ENCODE measurements around the gene ECHS1.
"Not testable (repeated sequence)": the region's sequence is repeated elsewhere in the genome, so short reads cannot be mapped to it uniquely, and the experiment has no call there.

Gene ECHS1

GRCh38 chr10:133388973-133389818 lies 16.0 kb upstream of the ECHS1 start:
- H3K4me1 ChIP-seq (ENCODE audit: control insufficient read depth in 2 of 2, insufficient read depth in 2 of 2, low read length in 2 of 2), result peaks cover 2 to 7% of the 10 kb centered on the region in 2 donors
- no peaks in the 10 kb centered on the region for H3K27me3 ChIP-seq (ENCODE audit: control insufficient read depth in 2 of 2, insufficient read depth in 2 of 2, low read length in 2 of 2)
- H3K27ac ChIP-seq (ENCODE audit: low read depth in 2 of 2, low read length in 2 of 2), result peak overlapping the region; percentile 51 to 69
- H3K36me3 ChIP-seq (ENCODE audit: control insufficient read depth in 2 of 2, insufficient read depth in 2 of 2, low read length in 2 of 2), result peaks cover 3 to 5% of the 10 kb centered on the region in 2 donors
- H3K4me3 ChIP-seq (ENCODE audit: low read length in 2 of 2), result peak overlapping the region; percentile 23 to 65
- peak overlapping the region; percentile 41 to 60 for H3K9ac ChIP-seq (ENCODE audit: low read depth in 1 of 2, low read length in 2 of 2)
- no peaks in the 10 kb centered on the region for H3K9me3 ChIP-seq (ENCODE audit: control insufficient read depth in 2 of 2, low read length in 2 of 2)

GRCh38 chr10:133388236-133388972 lies 15.2 kb upstream of the ECHS1 start:
- Histone ChIP-seq H3K4me3 (ENCODE audit: low read length in 2 of 2) (peak overlapping the region in 1 of 2 donors; percentile 65), H3K9me3 (ENCODE audit: control insufficient read depth in 2 of 2, low read length in 2 of 2) (no peaks in the 10 kb centered on the region), H3K27me3 (ENCODE audit: control insufficient read depth in 2 of 2, insufficient read depth in 2 of 2, low read length in 2 of 2) (no peaks in the 10 kb centered on the region), H3K27ac (ENCODE audit: low read depth in 2 of 2, low read length in 2 of 2) (peak overlapping the region; percentile 42 to 69), H3K36me3 (ENCODE audit: control insufficient read depth in 2 of 2, insufficient read depth in 2 of 2, low read length in 2 of 2) (peaks cover 3 to 8% of the 10 kb centered on the region in 2 donors), H3K9ac (ENCODE audit: low read depth in 1 of 2, low read length in 2 of 2) (peak overlapping the region in 1 of 2 donors; percentile 12), H3K4me1 (ENCODE audit: control insufficient read depth in 2 of 2, insufficient read depth in 2 of 2, low read length in 2 of 2) (peaks cover under 1 to 7% of the 10 kb centered on the region in 2 donors)

GRCh38 chr10:133386951-133387350 lies 13.8 kb upstream of the ECHS1 start:
- H3K9ac ChIP-seq (ENCODE audit: low read depth in 1 of 2, low read length in 2 of 2); H3K27me3 ChIP-seq (ENCODE audit: control insufficient read depth in 2 of 2, insufficient read depth in 2 of 2, low read length in 2 of 2); H3K4me1 ChIP-seq (ENCODE audit: control insufficient read depth in 2 of 2, insufficient read depth in 2 of 2, low read length in 2 of 2); H3K4me3 ChIP-seq (ENCODE audit: low read length in 2 of 2); H3K27ac ChIP-seq (ENCODE audit: low read depth in 2 of 2, low read length in 2 of 2); H3K9me3 ChIP-seq (ENCODE audit: control insufficient read depth in 2 of 2, low read length in 2 of 2): not testable (repeated sequence)
- peaks cover 3 to 11% of the 10 kb centered on the region in 2 donors for H3K36me3 ChIP-seq (ENCODE audit: control insufficient read depth in 2 of 2, insufficient read depth in 2 of 2, low read length in 2 of 2)

- no peaks in the 10 kb centered on the region for H3K27me3 ChIP-seq (ENCODE audit: control insufficient read depth in 2 of 2, insufficient read depth in 2 of 2, low read length in 2 of 2)
- no peak overlapping the region for H3K4me3 ChIP-seq (ENCODE audit: low read length in 2 of 2)
- H3K9me3 ChIP-seq (ENCODE audit: control insufficient read depth in 2 of 2, low read length in 2 of 2), result no peaks in the 10 kb centered on the region
- H3K27ac ChIP-seq (ENCODE audit: low read depth in 2 of 2, low read length in 2 of 2), result no peak overlapping the region
- H3K9ac ChIP-seq (ENCODE audit: low read depth in 1 of 2, low read length in 2 of 2), result no peak overlapping the region
- peaks cover 3 to 9% of the 10 kb centered on the region in 2 donors for H3K36me3 ChIP-seq (ENCODE audit: control insufficient read depth in 2 of 2, insufficient read depth in 2 of 2, low read length in 2 of 2)
- H3K4me1 ChIP-seq (ENCODE audit: control insufficient read depth in 2 of 2, insufficient read depth in 2 of 2, low read length in 2 of 2), result peaks cover 0 to 1% of the 10 kb centered on the region in 2 donors
Observed at GRCh38 chr10:133385214-133385613, 12.1 kb upstream of the ECHS1 start.

GRCh38 chr10:133384071-133384470 lies 10.9 kb upstream of the ECHS1 start:
- H3K9me3 ChIP-seq (ENCODE audit: control insufficient read depth in 2 of 2, low read length in 2 of 2), result no peaks in the 10 kb centered on the region
- H3K4me1 ChIP-seq (ENCODE audit: control insufficient read depth in 2 of 2, insufficient read depth in 2 of 2, low read length in 2 of 2), result peaks cover 5% of the 10 kb centered on the region in 2 donors
- no peak overlapping the region for H3K9ac ChIP-seq (ENCODE audit: low read depth in 1 of 2, low read length in 2 of 2)
- no peak overlapping the region for H3K4me3 ChIP-seq (ENCODE audit: low read length in 2 of 2)
- no peak overlapping the region for H3K27ac ChIP-seq (ENCODE audit: low read depth in 2 of 2, low read length in 2 of 2)
- H3K27me3 ChIP-seq (ENCODE audit: control insufficient read depth in 2 of 2, insufficient read depth in 2 of 2, low read length in 2 of 2), result no peaks in the 10 kb centered on the region
- peaks cover 3 to 8% of the 10 kb centered on the region in 2 donors for H3K36me3 ChIP-seq (ENCODE audit: control insufficient read depth in 2 of 2, insufficient read depth in 2 of 2, low read length in 2 of 2)

- Histone ChIP-seq H3K27ac (ENCODE audit: low read depth in 2 of 2, low read length in 2 of 2) (no peak overlapping the region), H3K36me3 (ENCODE audit: control insufficient read depth in 2 of 2, insufficient read depth in 2 of 2, low read length in 2 of 2) (peaks cover 3 to 6% of the 10 kb centered on the region in 2 donors), H3K4me3 (ENCODE audit: low read length in 2 of 2) (no peak overlapping the region), H3K4me1 (ENCODE audit: control insufficient read depth in 2 of 2, insufficient read depth in 2 of 2, low read length in 2 of 2) (peaks cover 5% of the 10 kb centered on the region in 2 donors), H3K9me3 (ENCODE audit: control insufficient read depth in 2 of 2, low read length in 2 of 2) (no peaks in the 10 kb centered on the region), H3K27me3 (ENCODE audit: control insufficient read depth in 2 of 2, insufficient read depth in 2 of 2, low read length in 2 of 2) (no peaks in the 10 kb centered on the region), H3K9ac (ENCODE audit: low read depth in 1 of 2, low read length in 2 of 2) (no peak overlapping the region)
Observed at GRCh38 chr10:133383551-133383950, 10.4 kb upstream of the ECHS1 start.

GRCh38 chr10:133381036-133381435 lies 7.9 kb upstream of the ECHS1 start:
- no peaks in the 10 kb centered on the region for H3K27me3 ChIP-seq (ENCODE audit: control insufficient read depth in 2 of 2, insufficient read depth in 2 of 2, low read length in 2 of 2)
- peaks cover 3 to 6% of the 10 kb centered on the region in 2 donors for H3K36me3 ChIP-seq (ENCODE audit: control insufficient read depth in 2 of 2, insufficient read depth in 2 of 2, low read length in 2 of 2)
- H3K27ac ChIP-seq (ENCODE audit: low read depth in 2 of 2, low read length in 2 of 2), result no peak overlapping the region
- peaks cover 13 to 14% of the 10 kb centered on the region in 2 donors for H3K4me1 ChIP-seq (ENCODE audit: control insufficient read depth in 2 of 2, insufficient read depth in 2 of 2, low read length in 2 of 2)
- no peak overlapping the region for H3K4me3 ChIP-seq (ENCODE audit: low read length in 2 of 2)
- no peaks in the 10 kb centered on the region for H3K9me3 ChIP-seq (ENCODE audit: control insufficient read depth in 2 of 2, low read length in 2 of 2)
- H3K9ac ChIP-seq (ENCODE audit: low read depth in 1 of 2, low read length in 2 of 2), result no peak overlapping the region

GRCh38 chr10:133379801-133380666 lies 6.9 kb upstream of the ECHS1 start:
- Histone ChIP-seq H3K9me3 (ENCODE audit: control insufficient read depth in 2 of 2, low read length in 2 of 2) (no peaks in the 10 kb centered on the region), H3K36me3 (ENCODE audit: control insufficient read depth in 2 of 2, insufficient read depth in 2 of 2, low read length in 2 of 2) (peaks cover 3 to 6% of the 10 kb centered on the region in 2 donors), H3K4me3 (ENCODE audit: low read length in 2 of 2) (peak overlapping the region; percentile 65 to 74), H3K9ac (ENCODE audit: low read depth in 1 of 2, low read length in 2 of 2) (peak overlapping the region in 1 of 2 donors; percentile 72), H3K4me1 (ENCODE audit: control insufficient read depth in 2 of 2, insufficient read depth in 2 of 2, low read length in 2 of 2) (peaks cover 13 to 14% of the 10 kb centered on the region in 2 donors), H3K27me3 (ENCODE audit: control insufficient read depth in 2 of 2, insufficient read depth in 2 of 2, low read length in 2 of 2) (no peaks in the 10 kb centered on the region), H3K27ac (ENCODE audit: low read depth in 2 of 2, low read length in 2 of 2) (peak overlapping the region in 1 of 2 donors; percentile 52)

- H3K4me1 ChIP-seq (ENCODE audit: control insufficient read depth in 2 of 2, insufficient read depth in 2 of 2, low read length in 2 of 2), result peaks cover 15 to 17% of the 10 kb centered on the region in 2 donors
- peak within 1 kb of the TSS; percentile 74 to 82 for H3K4me3 ChIP-seq (ENCODE audit: low read length in 2 of 2)
- peaks cover 0 to 6% of the 10 kb centered on the region in 2 donors for H3K36me3 ChIP-seq (ENCODE audit: control insufficient read depth in 2 of 2, insufficient read depth in 2 of 2, low read length in 2 of 2)
- peak within 1 kb of the TSS; percentile 70 to 80 for H3K9ac ChIP-seq (ENCODE audit: low read depth in 1 of 2, low read length in 2 of 2)
- peak within 1 kb of the TSS; percentile 76 to 86 for H3K27ac ChIP-seq (ENCODE audit: low read depth in 2 of 2, low read length in 2 of 2)
- H3K9me3 ChIP-seq (ENCODE audit: control insufficient read depth in 2 of 2, low read length in 2 of 2), result no peaks in the 10 kb centered on the region
- H3K27me3 ChIP-seq (ENCODE audit: control insufficient read depth in 2 of 2, insufficient read depth in 2 of 2, low read length in 2 of 2), result no peaks in the 10 kb centered on the region
Observed at GRCh38 chr10:133379152-133379800, 6.1 kb upstream of the ECHS1 start, which contains the start of gene PAOX. PAOX (plus strand) TSS chr10:133379262; CDS start chr10:133379317, 55 bp downstream.

All from mucosa of rectum (tissue), 2 donors.